HG02798 (cell line): ENCODE measurements around the gene ZBTB32.

Experiments used
- ATAC-seq: cut with Tn5 transposase; IDR thresholded peaks from one replicate; pipeline ENCODE4 v1.9.1; 2021; ENCODE audit warnings: mild to moderate bottlenecking; ENCODE audit not compliant: unreplicated experiment, poor library complexity

Gene ZBTB32

DNA sequence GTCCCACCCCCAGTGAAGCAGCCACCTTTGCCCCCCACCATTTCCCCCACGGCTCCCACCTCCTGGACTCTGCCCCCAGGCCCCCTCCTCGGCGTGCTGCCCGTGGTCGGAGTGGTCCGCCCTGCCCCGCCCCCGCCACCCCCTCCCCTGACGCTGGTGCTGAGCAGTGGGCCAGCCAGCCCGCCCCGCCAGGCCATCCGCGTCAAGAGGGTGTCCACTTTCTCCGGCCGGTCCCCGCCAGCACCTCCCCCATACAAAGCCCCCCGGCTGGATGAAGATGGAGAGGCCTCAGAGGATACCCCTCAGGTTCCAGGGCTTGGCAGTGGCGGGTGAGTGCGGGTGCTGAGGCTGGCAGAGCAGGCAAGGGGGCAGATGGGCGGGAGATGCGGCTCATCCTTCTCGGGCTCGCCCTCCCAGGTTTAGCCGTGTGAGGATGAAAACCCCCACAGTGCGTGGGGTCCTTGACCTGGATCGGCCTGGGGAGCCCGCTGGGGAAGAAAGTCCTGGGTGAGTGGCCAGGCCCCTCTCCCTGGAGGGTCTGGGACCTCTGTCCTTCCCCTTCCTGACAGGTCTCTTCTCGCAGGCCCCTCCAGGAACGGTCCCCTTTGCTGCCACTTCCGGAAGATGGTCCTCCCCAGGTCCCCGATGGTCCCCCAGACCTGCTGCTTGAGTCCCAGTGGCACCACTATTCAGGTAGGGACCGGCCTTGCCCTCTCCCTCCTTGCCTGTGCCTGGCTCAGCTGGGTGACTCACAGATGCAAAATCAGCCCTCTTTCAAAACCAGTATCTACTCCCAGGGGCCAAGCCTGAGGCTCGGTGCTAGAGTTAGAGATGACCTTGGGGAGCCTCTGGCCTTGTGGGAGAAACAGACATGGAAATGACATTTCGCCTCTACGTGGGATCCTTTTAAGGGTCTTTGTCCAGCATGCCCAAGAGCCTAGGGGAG is 29.1 kb downstream of the ZBTB32 start:
- no peak for ATAC-seq

DNA sequence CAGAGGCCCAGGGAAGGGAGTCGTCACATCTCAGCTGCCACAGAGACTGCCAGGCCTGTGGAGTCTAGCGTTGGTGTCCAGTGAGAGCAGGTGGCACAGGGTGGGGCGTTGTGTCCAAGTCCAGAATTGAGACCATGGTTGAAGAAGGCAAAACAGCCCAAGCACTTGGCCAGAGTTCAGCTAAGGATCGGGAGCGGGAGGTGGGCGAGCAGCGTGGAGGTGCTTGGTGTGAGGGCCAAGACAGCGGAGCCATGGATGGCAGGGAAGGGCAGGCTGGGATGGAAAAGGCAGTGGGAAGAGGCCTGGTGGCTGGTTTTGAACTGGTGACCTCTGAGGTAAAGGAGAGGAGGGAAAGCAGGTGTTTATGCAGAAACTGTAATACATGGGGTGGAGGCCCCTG is 29.9 kb downstream of the ZBTB32 start:
- no peak for ATAC-seq

DNA sequence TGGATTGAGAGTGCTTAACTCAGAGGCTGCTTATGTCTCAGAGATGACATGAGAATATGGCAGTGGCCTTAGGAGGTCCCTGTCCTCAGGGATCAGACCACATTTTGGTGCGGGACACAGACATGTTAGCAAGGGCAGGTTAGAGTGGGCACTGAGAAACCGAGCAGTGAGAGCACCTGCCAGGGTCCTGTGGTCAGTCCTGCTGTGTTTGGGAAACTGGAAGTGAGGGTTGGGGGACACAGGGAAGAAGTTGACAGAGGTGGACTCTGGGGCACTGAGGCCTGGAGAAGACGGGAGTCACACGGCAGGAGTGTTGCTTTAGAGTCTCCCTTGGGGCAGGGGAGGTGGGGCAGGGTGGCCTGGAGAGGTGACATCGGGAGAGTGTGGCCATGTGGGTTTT is 30.5 kb downstream of the ZBTB32 start:
- no peak for ATAC-seq

- ATAC-seq, result no peak
Measured at GRCh38 chr19:35736913-35737886, 32.8 kb downstream of the ZBTB32 start.

GRCh38 chr19:35738021-35738886 is 33.9 kb downstream of the ZBTB32 start:
- no peak for ATAC-seq

GRCh38 chr19:35738887-35739229 is 34.5 kb downstream of the ZBTB32 start:
- no peak for ATAC-seq

- no peak for ATAC-seq
Measured at GRCh38 chr19:35739275-35740107, 35.1 kb downstream of the ZBTB32 start.

- ATAC-seq, result no peak
Measured at GRCh38 chr19:35740108-35740422, 35.7 kb downstream of the ZBTB32 start.

DNA sequence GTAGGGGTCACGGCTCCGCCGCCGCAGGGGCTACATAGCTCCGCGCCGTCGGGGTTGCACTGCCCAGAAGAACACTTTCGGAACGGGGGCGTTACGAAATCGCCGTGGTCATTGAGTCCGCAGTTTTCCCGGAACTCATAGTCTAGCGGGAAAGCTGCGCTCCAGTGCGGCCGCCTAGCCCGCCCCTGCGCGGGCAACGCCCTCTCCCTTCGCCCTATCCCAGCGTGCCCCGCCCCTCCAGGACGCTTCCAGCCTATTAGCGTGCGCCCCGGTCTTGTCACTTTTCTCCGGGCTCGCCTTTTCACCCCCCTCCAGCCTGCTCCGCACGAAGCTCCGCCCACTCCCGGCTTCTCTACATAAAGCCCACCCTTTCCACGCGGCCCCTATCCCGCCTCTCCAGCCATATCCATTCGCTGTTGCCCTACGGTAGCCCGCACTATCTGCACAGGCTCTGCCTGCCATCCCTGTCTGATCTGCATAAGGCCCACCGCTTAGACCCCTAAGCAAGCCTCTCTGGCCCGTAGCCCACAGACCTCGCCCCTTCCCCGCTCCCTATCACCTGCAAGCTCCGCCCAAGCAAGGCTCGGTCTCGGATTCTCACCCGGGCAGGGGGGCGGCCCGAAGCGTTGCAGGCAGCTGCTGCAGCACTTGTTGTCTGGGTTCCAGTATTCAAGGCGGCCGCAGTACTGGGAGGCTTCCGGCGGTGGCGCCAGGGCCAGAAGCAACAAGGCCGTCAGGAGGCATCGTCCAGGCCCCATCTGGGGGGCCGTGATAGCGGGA is 36.3 kb downstream of the ZBTB32 start:
- peak; percentile 70 for ATAC-seq

GRCh38 chr19:35741203-35741515 is 36.8 kb downstream of the ZBTB32 start:
- ATAC-seq, result no peak

GRCh38 chr19:35742121-35742724 is 37.9 kb downstream of the ZBTB32 start, which contains the start of gene IGFLR1:
TSS of gene IGFLR1 (minus strand) at chr19:35742452. CDS start at chr19:35741180, 1,272 bp downstream.
- ATAC-seq, result no peak

GRCh38 chr19:35743640-35744429 is 39.5 kb downstream of the ZBTB32 start:
- no peak for ATAC-seq

DNA sequence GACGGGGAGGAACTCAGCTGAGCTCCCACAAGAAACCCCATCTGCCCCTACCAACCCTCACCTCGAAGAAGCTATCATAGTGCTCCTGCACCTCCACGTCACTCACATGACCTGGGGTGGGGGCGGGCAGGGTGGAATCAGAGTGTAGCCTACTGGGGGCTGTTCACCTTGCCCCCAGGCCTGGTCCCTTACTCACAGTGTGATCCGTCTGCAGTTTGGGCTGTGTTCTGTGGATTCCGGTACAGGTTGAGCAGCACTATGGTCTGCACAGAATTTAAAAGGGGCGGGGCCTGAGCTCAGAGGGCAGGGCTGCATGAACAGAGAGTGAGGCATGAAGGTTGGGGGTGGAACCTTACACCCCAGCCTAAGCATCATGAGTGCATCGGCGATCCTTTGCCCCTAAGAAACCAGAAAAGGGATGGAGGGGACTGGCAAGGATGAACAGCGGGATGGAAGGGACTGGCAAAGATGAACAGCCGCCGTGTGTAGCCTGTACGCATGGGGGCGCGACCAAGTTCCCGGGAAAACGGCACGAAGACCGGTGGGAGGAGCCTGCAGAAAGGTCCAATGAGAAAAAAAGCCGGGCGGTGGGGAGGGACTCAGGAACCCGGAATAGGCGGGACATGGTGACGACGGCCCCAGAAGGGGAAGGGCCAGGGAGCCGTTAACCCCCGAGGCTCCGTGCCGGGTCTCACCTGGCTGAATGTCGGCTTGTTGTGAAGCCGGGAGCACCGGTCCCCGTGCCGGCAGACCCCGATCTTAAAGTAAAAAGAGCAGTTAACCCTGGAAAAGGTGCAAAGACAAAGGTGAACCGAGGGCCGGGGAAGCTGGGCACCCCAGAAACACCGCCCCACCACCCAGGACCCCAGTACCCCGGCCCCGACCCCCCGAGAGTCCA is 40.3 kb downstream of the ZBTB32 start:
- ATAC-seq, result peak; percentile 39

DNA sequence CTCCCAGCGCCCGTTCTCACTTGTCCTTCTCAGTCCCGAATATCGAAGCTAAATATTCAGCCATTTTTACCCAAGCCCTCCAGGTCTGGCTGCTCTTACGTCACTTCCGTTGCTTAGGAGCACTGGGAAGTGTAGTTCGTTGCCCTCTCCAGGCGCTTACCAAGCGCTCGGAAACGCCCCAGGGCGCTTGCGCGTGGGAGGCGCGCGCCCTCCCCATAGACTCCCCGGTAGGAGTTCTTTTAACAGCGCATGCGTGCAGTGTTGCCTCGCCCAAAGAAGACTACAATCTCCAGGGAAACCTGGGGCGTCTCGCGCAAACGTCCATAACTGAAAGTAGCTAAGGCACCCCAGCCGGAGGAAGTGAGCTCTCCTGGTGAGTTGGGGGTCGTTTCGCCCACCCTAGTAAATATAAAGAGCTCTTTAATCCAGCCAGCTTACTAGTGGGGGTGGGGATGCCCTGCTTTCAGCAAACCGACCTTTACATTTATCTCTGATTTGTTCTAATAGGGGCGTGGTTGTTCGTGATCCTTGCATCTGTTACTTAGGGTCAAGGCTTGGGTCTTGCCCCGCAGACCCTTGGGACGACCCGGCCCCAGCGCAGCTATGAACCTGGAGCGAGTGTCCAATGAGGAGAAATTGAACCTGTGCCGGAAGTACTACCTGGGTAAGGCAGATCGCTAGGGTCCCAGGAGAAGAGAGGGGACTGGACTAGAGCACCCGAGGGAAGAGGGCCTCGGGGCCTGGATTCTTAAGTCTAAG is 41.1 kb downstream of the ZBTB32 start, which contains the start of the genes PSENEN and U2AF1L4:
PSENEN (plus strand) TSS at position 324 of the 759 bp plus-strand sequence; CDS start at position 604, 280 bp downstream.
U2AF1L4 (minus strand) TSS at position 91 of the 759 bp plus-strand sequence; CDS start at position 64, 27 bp downstream.
- peak; percentile 49 for ATAC-seq

DNA sequence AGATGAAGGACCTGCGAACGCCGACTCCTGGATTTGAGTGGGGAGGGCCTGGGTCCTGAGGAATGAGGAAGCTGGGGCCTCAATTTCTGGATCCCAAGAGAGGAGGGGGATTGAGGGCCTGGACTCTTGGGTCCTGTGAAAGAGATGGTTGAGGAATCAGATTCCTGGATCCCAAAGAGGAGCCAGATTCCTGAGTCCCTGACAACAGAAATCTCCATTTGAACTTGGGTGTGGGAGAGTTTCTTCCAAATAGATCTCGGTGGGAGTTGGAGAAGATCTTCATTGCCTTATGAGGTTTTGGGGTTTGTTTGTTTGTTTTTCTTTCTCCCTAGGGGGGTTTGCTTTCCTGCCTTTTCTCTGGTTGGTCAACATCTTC is 41.7 kb downstream of the ZBTB32 start:
- no peak for ATAC-seq

- ATAC-seq, result no peak
Measured at GRCh38 chr19:35746531-35746930, 42.2 kb downstream of the ZBTB32 start.
